ENCODE results near the gene NRP2. TPM values are rescaled to one million over a fixed set of nuclear protein-coding genes. Genes with fewer than 3 reads are reported as not detected.

Gene NRP2
- total RNA-seq, 1 experiment from 2014 or later: 1.2 TPM

GRCh38 chr2:205728366-205728765 is 46.1 kb downstream of the NRP2 start:
- H3K9me3 ChIP-seq (ENCODE audit: control insufficient read depth in 1 of 2, insufficient read depth in 1 of 2, low read depth in 1 of 2, low read length in 2 of 2): no peaks in the 10 kb centered on the region
- no peaks in the 10 kb centered on the region for H4K20me1 ChIP-seq (ENCODE audit: insufficient read depth)
- no peaks in the 10 kb centered on the region for H3K36me3 ChIP-seq (ENCODE audit: control insufficient read depth in 1 of 2, insufficient read depth in 2 of 2, low read length in 2 of 2)
- ChIA-PET CTCF (no interaction called here), RAD21 (ENCODE audit: low non-redundant PET in 1 of 2, low total read pairs in 2 of 2, uncharacterized antibody in 2 of 2, unreplicated experiment in 2 of 2) (no interaction called here), POLR2A (no interaction called here)
- H3K4me2 ChIP-seq (ENCODE audit: low read length): no peak overlapping the region
- no peak overlapping the region for H3K9ac ChIP-seq (ENCODE audit: low read length)
- no peak overlapping the region for H3K27ac ChIP-seq (ENCODE audit: low read depth, low read length)
- H3K79me2 ChIP-seq (ENCODE audit: insufficient read depth, low read length): no peaks in the 10 kb centered on the region
- no peaks in the 10 kb centered on the region for H3K27me3 ChIP-seq (ENCODE audit: insufficient read depth, low read length)
- DNase-seq (ENCODE audit: low read depth, low spot score) (no peak), ATAC-seq (no peak)
- no peak for TF ChIP-seq CBX3 (IDR thresholded peaks at IDR 0.05; ENCODE audit: low read depth)
- TF ChIP-seq FOSL1 (IDR thresholded peaks at IDR 0.05; ENCODE audit: low read depth): no peak
- TF ChIP-seq SIN3A (IDR thresholded peaks at IDR 0.05; ENCODE audit: low read depth): no peak
- no peak for TF ChIP-seq JUND (IDR thresholded peaks at IDR 0.05)
- TF ChIP-seq ELF1 (IDR thresholded peaks at IDR 0.05; ENCODE audit: borderline replicate concordance, low read depth): no peak
- no peak for TF ChIP-seq EZH2 (IDR thresholded peaks at IDR 0.05)
- TF ChIP-seq SRF (IDR thresholded peaks at IDR 0.05; ENCODE audit: low read depth): no peak
- TF ChIP-seq TCF7L2 (IDR thresholded peaks at IDR 0.05; ENCODE audit: borderline replicate concordance, extremely low read depth, insufficient read depth, insufficient read length): no peak
- no peak for TF ChIP-seq ZBTB33 (IDR thresholded peaks at IDR 0.05; ENCODE audit: extremely low read depth, insufficient replicate concordance, low read length)
- TF ChIP-seq REST (IDR thresholded peaks at IDR 0.05; ENCODE audit: low read depth): no peak
- no peak for TF ChIP-seq SP1 (IDR thresholded peaks at IDR 0.05; ENCODE audit: low read depth)
- no peak for TF ChIP-seq EZH2phosphoT487 (IDR thresholded peaks at IDR 0.05; ENCODE audit: borderline replicate concordance)
- no peak for TF ChIP-seq CTCF (IDR thresholded peaks at IDR 0.05 in 2 of 3, conservative IDR thresholded peaks at IDR 0.05 in 1 of 3; ENCODE audit: borderline replicate concordance in 1 of 3, insufficient read depth in 1 of 3, low read depth in 2 of 3, low read length in 2 of 3)
- no peak for TF ChIP-seq ZFX (IDR thresholded peaks at IDR 0.05)
- no TSS peak for BruUV-seq (replicated peaks)
- no peaks in the 10 kb centered on the region for H3K4me1 ChIP-seq (ENCODE audit: control insufficient read depth in 1 of 2, insufficient read depth in 2 of 2, low read length in 2 of 2)
- H3K4me3 ChIP-seq (replicated peaks in 1 of 2; ENCODE audit: low read depth in 1 of 2, low read length in 2 of 2): no peak overlapping the region
- H2AFZ ChIP-seq (ENCODE audit: low read depth, low read length, poor library complexity, severe bottlenecking): no peak overlapping the region
- intact Hi-C loops (cut with micrococcal nuclease): no loop called here
- no peaks in the 10 kb centered on the region for H3K9me2 ChIP-seq (ENCODE audit: insufficient read depth)

Data from HCT116 (cell line).